ENCODE results near the gene PCAT7.

GRCh38 chr9:94612071-94612470 lies 57.2 kb downstream of the PCAT7 start:
- TF ChIP-seq, protein P1, sequence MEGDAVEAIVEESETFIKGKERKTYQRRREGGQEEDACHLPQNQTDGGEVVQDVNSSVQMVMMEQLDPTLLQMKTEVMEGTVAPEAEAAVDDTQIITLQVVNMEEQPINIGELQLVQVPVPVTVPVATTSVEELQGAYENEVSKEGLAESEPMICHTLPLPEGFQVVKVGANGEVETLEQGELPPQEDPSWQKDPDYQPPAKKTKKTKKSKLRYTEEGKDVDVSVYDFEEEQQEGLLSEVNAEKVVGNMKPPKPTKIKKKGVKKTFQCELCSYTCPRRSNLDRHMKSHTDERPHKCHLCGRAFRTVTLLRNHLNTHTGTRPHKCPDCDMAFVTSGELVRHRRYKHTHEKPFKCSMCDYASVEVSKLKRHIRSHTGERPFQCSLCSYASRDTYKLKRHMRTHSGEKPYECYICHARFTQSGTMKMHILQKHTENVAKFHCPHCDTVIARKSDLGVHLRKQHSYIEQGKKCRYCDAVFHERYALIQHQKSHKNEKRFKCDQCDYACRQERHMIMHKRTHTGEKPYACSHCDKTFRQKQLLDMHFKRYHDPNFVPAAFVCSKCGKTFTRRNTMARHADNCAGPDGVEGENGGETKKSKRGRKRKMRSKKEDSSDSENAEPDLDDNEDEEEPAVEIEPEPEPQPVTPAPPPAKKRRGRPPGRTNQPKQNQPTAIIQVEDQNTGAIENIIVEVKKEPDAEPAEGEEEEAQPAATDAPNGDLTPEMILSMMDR (IDR thresholded peaks at IDR 0.05), result no peak
- no peak for TF ChIP-seq POLR2A (IDR thresholded peaks at IDR 0.05)
